BLaER1 treated with 17β-estradiol and CSF1 and Interleukin-3, amounts not matched to agents 10 nM and 100 nM (cell line): ENCODE results near the gene RHBDF2.
A peak's percentile ranks its signal among the peaks of the same experiment; 100 is the strongest.

Source experiments
- H3K27ac ChIP-seq, 11 experiments: shearing (Covaris generic); formaldehyde crosslinking; 2 replicates each; pipeline ENCODE4 v1.8.1; 2022
- H3K27me3 ChIP-seq, 11 experiments: shearing (Covaris generic); formaldehyde crosslinking; 2 replicates each; pipeline ENCODE4 v1.8.1; 2022
- H3K36me3 ChIP-seq, 11 experiments: shearing (Covaris generic); formaldehyde crosslinking; 2 replicates each; pipeline ENCODE4 v1.8.1; 2022
- H3K4me1 ChIP-seq, 10 experiments: shearing (Covaris generic); formaldehyde crosslinking; 2 replicates each; pipeline ENCODE4 v1.8.1; 2022
- H3K4me2 ChIP-seq, 11 experiments: shearing (Covaris generic); formaldehyde crosslinking; 2 replicates each; pipeline ENCODE4 v1.8.1; 2022
- H3K4me3 ChIP-seq, 10 experiments: shearing (Covaris generic); formaldehyde crosslinking; 2 replicates each; pipeline ENCODE4 v1.8.1; 2022
- H3K9ac ChIP-seq, 11 experiments: shearing (Covaris generic); formaldehyde crosslinking; 2 replicates each; pipeline ENCODE4 v1.8.1; 2022
- H3K9me3 ChIP-seq, 11 experiments: shearing (Covaris generic); formaldehyde crosslinking; replicated peaks in 1 of 11; 2 replicates each; pipeline ENCODE4 v1.8.1; 2022
- H4K20me1 ChIP-seq, 11 experiments: shearing (Covaris generic); formaldehyde crosslinking; 2 replicates each; pipeline ENCODE4 v1.8.1; 2022
- Cebpa-rat ChIP-seq, 11 experiments: shearing (Covaris generic); IDR thresholded peaks; 2 replicates each; pipeline ENCODE4 v1.8.1; 2022

The RHBDF2 gene

GRCh38 chr17:76497699-76497978 lies 3.6 kb downstream of the RHBDF2 start:
- Histone ChIP-seq H3K4me2 (peak overlapping the region; percentile 94 to 100 (median 98)), H3K27ac (peak overlapping the region; percentile 14 to 97 (median 87); a peak in 17 of 22 replicates), H3K36me3 (peaks cover 0 to 42% (median 17%) of the 10 kb centered on the region in 11 experiments; a peak in 12 of 22 replicates), H3K4me1 (peaks cover 74 to 95% (median 89%) of the 10 kb centered on the region in 10 experiments), H3K9me3 (no peaks in the 10 kb centered on the region), H3K4me3 (peak overlapping the region in 7 of 10 experiments; percentile 41 to 98 (median 95); a peak in 8 of 20 replicates), H3K27me3 (no peaks in the 10 kb centered on the region), H4K20me1 (peaks cover 0 to 61% (median 51%) of the 10 kb centered on the region in 11 experiments; a peak in 18 of 22 replicates), H3K9ac (peak overlapping the region in 10 of 11 experiments; percentile 84 to 95 (median 90); a peak in 15 of 22 replicates)
- TF ChIP-seq Cebpa-rat (IDR thresholded peaks at IDR 0.05): no peak

- Histone ChIP-seq H4K20me1 (peaks cover 0 to 61% (median 51%) of the 10 kb centered on the region in 11 experiments; a peak in 18 of 22 replicates), H3K9ac (peak overlapping the region in 6 of 11 experiments; percentile 44 to 93 (median 88); a peak in 9 of 22 replicates), H3K4me3 (peak overlapping the region in 2 of 10 experiments; percentile 95 to 98; a peak in 3 of 20 replicates), H3K9me3 (no peaks in the 10 kb centered on the region), H3K27ac (peak overlapping the region in 7 of 11 experiments; percentile 10 to 98 (median 94); a peak in 9 of 22 replicates), H3K36me3 (peaks cover 0 to 42% (median 17%) of the 10 kb centered on the region in 11 experiments; a peak in 12 of 22 replicates), H3K4me2 (peak overlapping the region; percentile 94 to 100 (median 99); a peak in 20 of 22 replicates), H3K4me1 (peaks cover 74 to 95% (median 89%) of the 10 kb centered on the region in 10 experiments), H3K27me3 (no peaks in the 10 kb centered on the region)
- TF ChIP-seq Cebpa-rat (IDR thresholded peaks at IDR 0.05): no peak
These were observed 4.8 kb downstream of the RHBDF2 start for GRCh38 chr17:76496464-76496863.

- peak overlapping the region in 10 of 11 experiments; percentile 10 to 98 (median 94); a peak in 15 of 22 replicates for H3K27ac ChIP-seq
These were observed 5.4 kb downstream of the RHBDF2 start for GRCh38 chr17:76495663-76496400.

GRCh38 chr17:76493505-76494167 lies 7.6 kb downstream of the RHBDF2 start:
- H3K9me3 ChIP-seq: no peaks in the 10 kb centered on the region
- H3K4me1 ChIP-seq: peaks cover 95 to 99% (median 98%) of the 10 kb centered on the region in 10 experiments
- H3K36me3 ChIP-seq: peaks cover 0 to 37% (median 17%) of the 10 kb centered on the region in 11 experiments; a peak in 12 of 22 replicates
- peaks cover 0 to 40% (median 33%) of the 10 kb centered on the region in 11 experiments; a peak in 18 of 22 replicates for H4K20me1 ChIP-seq
- TF ChIP-seq Cebpa-rat (IDR thresholded peaks at IDR 0.05): no peak
- H3K9ac ChIP-seq: peak overlapping the region; percentile 80 to 93 (median 87)
- H3K27ac ChIP-seq: peak overlapping the region; percentile 88 to 98 (median 94)
- peak overlapping the region; percentile 94 to 100 (median 98) for H3K4me2 ChIP-seq
- H3K27me3 ChIP-seq: no peaks in the 10 kb centered on the region
- peak overlapping the region; percentile 21 to 64 (median 54); a peak in 19 of 20 replicates for H3K4me3 ChIP-seq

More at GRCh38 chr17:76495663-76496400, 5.4 kb downstream of the RHBDF2 start:
- Histone ChIP-seq H3K4me1 (peaks cover 80 to 100% (median 95%) of the 10 kb centered on the region in 10 experiments), H3K9ac (peak overlapping the region; percentile 80 to 93 (median 87); a peak in 17 of 22 replicates), H3K27me3 (no peaks in the 10 kb centered on the region), H3K4me2 (peak overlapping the region; percentile 94 to 100 (median 98)), H3K36me3 (peaks cover 0 to 42% (median 17%) of the 10 kb centered on the region in 11 experiments; a peak in 12 of 22 replicates), H3K4me3 (peak overlapping the region in 3 of 10 experiments; percentile 1 to 98 (median 5); a peak in 1 of 20 replicates), H4K20me1 (peaks cover 0 to 60% (median 51%) of the 10 kb centered on the region in 11 experiments; a peak in 18 of 22 replicates), H3K9me3 (no peaks in the 10 kb centered on the region)
- no peak for TF ChIP-seq Cebpa-rat (IDR thresholded peaks at IDR 0.05)

GRCh38 chr17:76492989-76493501 lies 8.2 kb downstream of the RHBDF2 start:
- Histone ChIP-seq H3K36me3 (peaks cover 0 to 36% (median 15%) of the 10 kb centered on the region in 11 experiments; a peak in 14 of 22 replicates), H3K4me2 (peak overlapping the region; percentile 96 to 100 (median 98))

GRCh38 chr17:76492123-76492988 lies 8.9 kb downstream of the RHBDF2 start:
- H3K9ac ChIP-seq: peak overlapping the region; percentile 80 to 93 (median 87)
- peaks cover 0 to 36% (median 15%) of the 10 kb centered on the region in 11 experiments; a peak in 19 of 22 replicates for H3K36me3 ChIP-seq
- peak overlapping the region; percentile 96 to 100 (median 98) for H3K4me2 ChIP-seq
- peak overlapping the region; percentile 86 to 98 (median 94) for H3K27ac ChIP-seq
- peaks cover 85 to 97% (median 89%) of the 10 kb centered on the region in 10 experiments for H3K4me1 ChIP-seq
- peaks cover 0 to 28% (median 20%) of the 10 kb centered on the region in 11 experiments; a peak in 16 of 22 replicates for H4K20me1 ChIP-seq
- H3K27me3 ChIP-seq: no peaks in the 10 kb centered on the region
- H3K9me3 ChIP-seq: no peaks in the 10 kb centered on the region
- H3K4me3 ChIP-seq: peak overlapping the region; percentile 39 to 64 (median 54)
- no peak for TF ChIP-seq Cebpa-rat (IDR thresholded peaks at IDR 0.05)

More at GRCh38 chr17:76492989-76493501, 8.2 kb downstream of the RHBDF2 start:
- H3K4me3 ChIP-seq: peak overlapping the region; percentile 39 to 64 (median 54)
- H3K9me3 ChIP-seq: no peaks in the 10 kb centered on the region
- H4K20me1 ChIP-seq: peaks cover 0 to 35% (median 27%) of the 10 kb centered on the region in 11 experiments; a peak in 17 of 22 replicates
- peaks cover 92 to 98% (median 95%) of the 10 kb centered on the region in 10 experiments for H3K4me1 ChIP-seq
- peak overlapping the region; percentile 88 to 98 (median 94) for H3K27ac ChIP-seq
- peak overlapping the region; percentile 80 to 93 (median 87) for H3K9ac ChIP-seq
- H3K27me3 ChIP-seq: no peaks in the 10 kb centered on the region
- TF ChIP-seq Cebpa-rat (IDR thresholded peaks at IDR 0.05): peak; percentile 33 to 84 (median 74); a peak in 17 of 22 replicates

- Histone ChIP-seq H3K9ac (peak overlapping the region; percentile 80 to 93 (median 87)), H3K27me3 (no peaks in the 10 kb centered on the region), H3K4me2 (peak overlapping the region; percentile 96 to 100 (median 98)), H3K27ac (peak overlapping the region; percentile 86 to 98 (median 94)), H3K4me3 (peak overlapping the region; percentile 39 to 64 (median 54); a peak in 19 of 20 replicates), H3K36me3 (peaks cover 0 to 39% (median 22%) of the 10 kb centered on the region in 11 experiments; a peak in 19 of 22 replicates), H3K9me3 (no peaks in the 10 kb centered on the region), H4K20me1 (peaks cover 0 to 19% (median 12%) of the 10 kb centered on the region in 11 experiments; a peak in 11 of 22 replicates), H3K4me1 (peaks cover 76 to 97% (median 83%) of the 10 kb centered on the region in 10 experiments)
- peak in 1 of 11 experiments; percentile 51; a peak in 2 of 22 replicates for TF ChIP-seq Cebpa-rat (IDR thresholded peaks at IDR 0.05)
These were observed 9.7 kb downstream of the RHBDF2 start for GRCh38 chr17:76491271-76492122.
